GM12892 (cell line): ENCODE results near the gene NCKIPSD.

Source experiments
- POLR2A ChIP-seq: IDR thresholded peaks from 2 replicates; pipeline ENCODE4 v1.6.1; 2011; ENCODE audit warnings: low read depth, low read length, control low read depth
- TAF1 ChIP-seq: IDR thresholded peaks from 2 replicates; pipeline ENCODE4 v1.6.1; 2011; ENCODE audit warnings: low read depth, mild to moderate bottlenecking, control low read depth, low read length, borderline replicate concordance

GRCh38 chr3:48674505-48674904 lies 11.2 kb downstream of the NCKIPSD start:
- TF ChIP-seq TAF1, result no peak
- TF ChIP-seq POLR2A, result no peak
